Measurements from ENCODE around the gene LDB2. TPM values are rescaled to one million over a fixed set of nuclear protein-coding genes. Genes with fewer than 3 reads are reported as not detected.

The LDB2 gene
- total RNA-seq, 1 experiment from 2014 or later: not detected

DNA sequence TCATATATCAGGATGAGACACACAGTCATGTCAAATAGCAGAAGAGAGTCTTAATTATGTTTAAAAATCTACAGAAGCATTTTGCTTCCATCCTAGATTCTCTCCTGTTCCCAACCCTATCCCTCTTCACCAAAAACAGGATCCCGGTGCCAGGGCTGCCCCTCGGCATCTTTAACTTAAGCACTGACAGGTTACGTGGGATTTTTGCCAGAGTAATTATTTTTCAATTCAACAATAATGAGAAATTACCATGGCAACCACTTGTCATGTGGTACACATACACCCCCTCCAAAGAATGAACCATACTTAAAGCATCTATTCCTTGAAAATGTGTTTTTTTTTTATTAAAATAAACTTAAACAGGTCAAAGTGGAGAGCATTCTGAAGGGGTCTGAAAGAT lies 130.6 kb downstream of the LDB2 start:
- Histone ChIP-seq H3F3A (ENCODE audit: insufficient read depth, low read depth) (no peaks in the 10 kb centered on the region), H3K79me2 (ENCODE audit: low read depth) (no peaks in the 10 kb centered on the region), H3K27me3 (ENCODE audit: insufficient read depth, low read depth) (no peaks in the 10 kb centered on the region), H4K20me1 (ENCODE audit: insufficient read depth) (no peaks in the 10 kb centered on the region), H2AFZ (no peak overlapping the region), H3K4me1 (replicated peaks; ENCODE audit: insufficient read depth) (no peaks in the 10 kb centered on the region), H3K27ac (no peak overlapping the region), H3K4me2 (no peak overlapping the region), H3K36me3 (ENCODE audit: low read depth) (no peaks in the 10 kb centered on the region), H3K4me3 (no peak overlapping the region), H3K9me3 (ENCODE audit: insufficient read depth, low read depth) (no peaks in the 10 kb centered on the region), H3K9me2 (ENCODE audit: insufficient read depth) (no peaks in the 10 kb centered on the region)
- TF ChIP-seq, protein P1, sequence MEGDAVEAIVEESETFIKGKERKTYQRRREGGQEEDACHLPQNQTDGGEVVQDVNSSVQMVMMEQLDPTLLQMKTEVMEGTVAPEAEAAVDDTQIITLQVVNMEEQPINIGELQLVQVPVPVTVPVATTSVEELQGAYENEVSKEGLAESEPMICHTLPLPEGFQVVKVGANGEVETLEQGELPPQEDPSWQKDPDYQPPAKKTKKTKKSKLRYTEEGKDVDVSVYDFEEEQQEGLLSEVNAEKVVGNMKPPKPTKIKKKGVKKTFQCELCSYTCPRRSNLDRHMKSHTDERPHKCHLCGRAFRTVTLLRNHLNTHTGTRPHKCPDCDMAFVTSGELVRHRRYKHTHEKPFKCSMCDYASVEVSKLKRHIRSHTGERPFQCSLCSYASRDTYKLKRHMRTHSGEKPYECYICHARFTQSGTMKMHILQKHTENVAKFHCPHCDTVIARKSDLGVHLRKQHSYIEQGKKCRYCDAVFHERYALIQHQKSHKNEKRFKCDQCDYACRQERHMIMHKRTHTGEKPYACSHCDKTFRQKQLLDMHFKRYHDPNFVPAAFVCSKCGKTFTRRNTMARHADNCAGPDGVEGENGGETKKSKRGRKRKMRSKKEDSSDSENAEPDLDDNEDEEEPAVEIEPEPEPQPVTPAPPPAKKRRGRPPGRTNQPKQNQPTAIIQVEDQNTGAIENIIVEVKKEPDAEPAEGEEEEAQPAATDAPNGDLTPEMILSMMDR (conservative IDR thresholded peaks at IDR 0.05): no peak
- no peak for TF ChIP-seq EZH2 (IDR thresholded peaks at IDR 0.05; ENCODE audit: low read depth)
- intact Hi-C loops (cut with micrococcal nuclease; ENCODE audit: unreplicated experiment): no loop called here
- no TSS peak for BruUV-seq (replicated peaks)
- ChIA-PET POLR2A (ENCODE audit: unreplicated experiment) (no interaction called here), CTCF (no interaction called here)
- DNase-seq: no peak

DNA sequence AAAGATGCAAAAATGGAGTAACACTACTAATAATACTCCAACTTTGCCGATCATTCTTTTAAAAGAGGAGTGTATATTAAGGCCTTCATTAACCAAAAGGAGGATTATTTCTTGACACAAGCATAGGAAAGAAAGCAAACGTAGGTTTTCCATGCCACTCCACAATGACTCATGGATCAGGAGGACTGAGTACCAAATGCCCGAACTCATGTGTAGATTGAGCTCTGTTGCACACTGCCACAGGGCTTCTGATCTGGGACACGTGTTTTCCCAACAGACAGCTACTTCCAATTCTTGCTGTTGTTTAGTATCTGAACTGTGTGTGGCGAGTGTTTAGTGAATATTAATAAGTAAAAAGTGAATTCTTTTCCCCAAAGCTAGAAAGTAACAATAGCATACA lies 131.2 kb downstream of the LDB2 start:
- intact Hi-C loops (cut with micrococcal nuclease; ENCODE audit: unreplicated experiment): no loop called here
- no TSS peak for BruUV-seq (replicated peaks)
- POLR2A ChIA-PET (ENCODE audit: unreplicated experiment): no interaction called here
- Histone ChIP-seq H3K79me2 (ENCODE audit: low read depth) (no peaks in the 10 kb centered on the region), H3K27me3 (ENCODE audit: insufficient read depth, low read depth) (no peaks in the 10 kb centered on the region), H3F3A (ENCODE audit: insufficient read depth, low read depth) (no peaks in the 10 kb centered on the region), H2AFZ (no peak overlapping the region), H4K20me1 (ENCODE audit: insufficient read depth) (no peaks in the 10 kb centered on the region), H3K27ac (no peak overlapping the region), H3K9me2 (ENCODE audit: insufficient read depth) (no peaks in the 10 kb centered on the region), H3K9me3 (ENCODE audit: insufficient read depth, low read depth) (no peaks in the 10 kb centered on the region), H3K4me3 (no peak overlapping the region), H3K36me3 (ENCODE audit: low read depth) (no peaks in the 10 kb centered on the region), H3K4me2 (no peak overlapping the region), H3K4me1 (replicated peaks; ENCODE audit: insufficient read depth) (no peaks in the 10 kb centered on the region)
- CTCF ChIA-PET: no interaction called here
- DNase-seq: no peak
- TF ChIP-seq, protein P1 (conservative IDR thresholded peaks at IDR 0.05): no peak
- TF ChIP-seq EZH2 (IDR thresholded peaks at IDR 0.05; ENCODE audit: low read depth): no peak

DNA sequence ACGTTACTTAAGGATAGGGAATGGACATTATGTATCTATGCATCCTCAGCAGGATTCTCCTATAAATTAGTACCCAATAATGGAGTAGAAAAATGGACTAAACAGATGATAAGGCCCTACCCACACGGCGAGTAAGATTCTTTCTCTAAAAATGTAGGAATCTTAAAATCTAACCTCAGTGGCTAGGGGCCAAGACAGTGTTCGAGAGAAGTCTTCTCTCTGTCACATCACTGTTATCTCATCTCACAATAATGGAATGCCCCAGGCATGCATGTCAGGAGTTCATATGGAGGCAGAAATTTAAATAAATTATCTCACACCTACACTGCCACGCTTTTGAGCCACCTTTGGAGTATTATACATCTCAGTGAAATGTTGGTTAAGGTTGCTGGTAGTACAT lies 132.9 kb downstream of the LDB2 start:
- Histone ChIP-seq H3K79me2 (ENCODE audit: low read depth) (no peaks in the 10 kb centered on the region), H3K4me3 (no peak overlapping the region), H3K27me3 (ENCODE audit: insufficient read depth, low read depth) (no peaks in the 10 kb centered on the region), H3K4me2 (no peak overlapping the region), H3K9me2 (ENCODE audit: insufficient read depth) (no peaks in the 10 kb centered on the region), H3K9me3 (ENCODE audit: insufficient read depth, low read depth) (no peaks in the 10 kb centered on the region), H2AFZ (no peak overlapping the region), H4K20me1 (ENCODE audit: insufficient read depth) (no peaks in the 10 kb centered on the region), H3K36me3 (ENCODE audit: low read depth) (no peaks in the 10 kb centered on the region), H3F3A (ENCODE audit: insufficient read depth, low read depth) (no peaks in the 10 kb centered on the region), H3K27ac (no peak overlapping the region), H3K4me1 (replicated peaks; ENCODE audit: insufficient read depth) (no peaks in the 10 kb centered on the region)
- no peak for DNase-seq
- intact Hi-C loops (cut with micrococcal nuclease; ENCODE audit: unreplicated experiment): no loop called here
- ChIA-PET POLR2A (ENCODE audit: unreplicated experiment) (no interaction called here), CTCF (no interaction called here)
- BruUV-seq (replicated peaks): no TSS peak
- TF ChIP-seq, protein P1 (conservative IDR thresholded peaks at IDR 0.05): no peak
- no peak for TF ChIP-seq EZH2 (IDR thresholded peaks at IDR 0.05; ENCODE audit: low read depth)
